Measurements from ENCODE around the gene BBS9.

DNA sequence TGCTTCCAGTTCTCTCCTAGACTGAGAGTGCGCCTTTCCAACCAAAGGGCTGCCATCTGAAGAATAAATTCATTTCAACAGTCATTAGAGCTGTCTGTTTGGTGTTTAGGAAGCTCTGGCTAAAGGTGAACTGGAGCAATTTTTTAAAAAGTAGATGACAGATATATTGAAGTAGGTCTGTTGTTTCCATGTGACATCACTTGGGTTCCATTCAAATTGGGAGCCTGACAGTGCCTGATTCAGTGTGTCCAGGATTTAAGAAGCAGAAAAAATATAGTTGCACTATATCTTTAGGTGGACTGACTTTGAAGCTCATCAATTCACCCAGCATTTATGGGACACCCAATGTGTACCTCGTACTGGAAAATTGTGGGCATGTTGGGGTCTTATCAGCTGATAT lies 367.7 kb downstream of the BBS9 start:
- TF ChIP-seq, protein P1, sequence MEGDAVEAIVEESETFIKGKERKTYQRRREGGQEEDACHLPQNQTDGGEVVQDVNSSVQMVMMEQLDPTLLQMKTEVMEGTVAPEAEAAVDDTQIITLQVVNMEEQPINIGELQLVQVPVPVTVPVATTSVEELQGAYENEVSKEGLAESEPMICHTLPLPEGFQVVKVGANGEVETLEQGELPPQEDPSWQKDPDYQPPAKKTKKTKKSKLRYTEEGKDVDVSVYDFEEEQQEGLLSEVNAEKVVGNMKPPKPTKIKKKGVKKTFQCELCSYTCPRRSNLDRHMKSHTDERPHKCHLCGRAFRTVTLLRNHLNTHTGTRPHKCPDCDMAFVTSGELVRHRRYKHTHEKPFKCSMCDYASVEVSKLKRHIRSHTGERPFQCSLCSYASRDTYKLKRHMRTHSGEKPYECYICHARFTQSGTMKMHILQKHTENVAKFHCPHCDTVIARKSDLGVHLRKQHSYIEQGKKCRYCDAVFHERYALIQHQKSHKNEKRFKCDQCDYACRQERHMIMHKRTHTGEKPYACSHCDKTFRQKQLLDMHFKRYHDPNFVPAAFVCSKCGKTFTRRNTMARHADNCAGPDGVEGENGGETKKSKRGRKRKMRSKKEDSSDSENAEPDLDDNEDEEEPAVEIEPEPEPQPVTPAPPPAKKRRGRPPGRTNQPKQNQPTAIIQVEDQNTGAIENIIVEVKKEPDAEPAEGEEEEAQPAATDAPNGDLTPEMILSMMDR (IDR thresholded peaks at IDR 0.05; ENCODE audit: extremely low read depth in 1 of 2, insufficient read depth in 1 of 2, low read depth in 1 of 2, low read length in 2 of 2), result no peak
- TF ChIP-seq EZH2 (IDR thresholded peaks at IDR 0.05; ENCODE audit: borderline replicate concordance, low read depth, low read length, severe bottlenecking) (no peak), POLR2A (IDR thresholded peaks at IDR 0.05; ENCODE audit: low read depth, low read length) (no peak), JUN (IDR thresholded peaks at IDR 0.05; ENCODE audit: borderline replicate concordance, insufficient read depth, insufficient read length, low read depth) (no peak), FOS (IDR thresholded peaks at IDR 0.05; ENCODE audit: borderline replicate concordance, insufficient read depth, low read length) (no peak), GATA2 (IDR thresholded peaks at IDR 0.05; ENCODE audit: insufficient read depth, insufficient read length, low read depth, low read length) (no peak)
- TF ChIP-seq, protein P2, sequence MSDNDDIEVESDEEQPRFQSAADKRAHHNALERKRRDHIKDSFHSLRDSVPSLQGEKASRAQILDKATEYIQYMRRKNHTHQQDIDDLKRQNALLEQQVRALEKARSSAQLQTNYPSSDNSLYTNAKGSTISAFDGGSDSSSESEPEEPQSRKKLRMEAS (IDR thresholded peaks at IDR 0.05; ENCODE audit: insufficient read depth, insufficient read length), result no peak

All from endothelial cell of umbilical vein (primary cell).